ENCODE results near the gene LY9.

DNA sequence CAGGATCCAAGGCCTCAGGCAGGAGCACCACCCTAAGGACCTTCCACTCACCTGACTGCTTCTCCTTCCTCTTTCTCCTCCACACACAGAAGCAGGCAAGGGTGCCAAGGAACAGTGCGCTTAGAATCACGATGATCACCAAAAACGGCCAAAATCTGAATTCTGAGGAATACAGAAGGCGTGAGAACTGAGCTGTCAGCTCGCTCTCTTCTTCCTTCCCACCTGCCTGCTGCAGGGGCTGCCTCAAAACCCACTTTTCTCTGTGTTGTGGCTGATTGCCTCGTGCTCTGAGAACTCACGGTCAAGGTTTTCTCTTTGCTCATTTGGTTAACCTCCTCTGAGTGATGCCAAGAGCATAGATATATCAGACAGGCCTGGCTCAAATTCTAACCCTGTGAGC, 42.9 kb downstream of the LY9 start:
- TF ChIP-seq, protein P1, sequence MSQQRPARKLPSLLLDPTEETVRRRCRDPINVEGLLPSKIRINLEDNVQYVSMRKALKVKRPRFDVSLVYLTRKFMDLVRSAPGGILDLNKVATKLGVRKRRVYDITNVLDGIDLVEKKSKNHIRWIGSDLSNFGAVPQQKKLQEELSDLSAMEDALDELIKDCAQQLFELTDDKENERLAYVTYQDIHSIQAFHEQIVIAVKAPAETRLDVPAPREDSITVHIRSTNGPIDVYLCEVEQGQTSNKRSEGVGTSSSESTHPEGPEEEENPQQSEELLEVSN (IDR thresholded peaks at IDR 0.05; ENCODE audit: borderline replicate concordance, low read depth): no peak
- TF ChIP-seq HDAC2 (IDR thresholded peaks at IDR 0.05) (no peak), ELK1 (IDR thresholded peaks at IDR 0.05; ENCODE audit: low read depth, low read length) (no peak), CTCF (IDR thresholded peaks at IDR 0.05) (no peak), ZFP36 (IDR thresholded peaks at IDR 0.05; ENCODE audit: borderline replicate concordance, partially characterized antibody) (no peak), POLR2A (IDR thresholded peaks at IDR 0.05; ENCODE audit: low read length) (no peak), BHLHE40 (IDR thresholded peaks at IDR 0.05; ENCODE audit: low read depth, low read length) (no peak), RCOR1 (IDR thresholded peaks at IDR 0.05; ENCODE audit: low read depth, low read length) (no peak), NFE2L2 (conservative IDR thresholded peaks at IDR 0.05; ENCODE audit: low read length) (no peak), EP300 (IDR thresholded peaks at IDR 0.05) (no peak)
